A549 treated with RU486 at 1 μM for 4 hours (cell line): ENCODE results near the gene GFPT2. TPM values are rescaled to one million over a fixed set of nuclear protein-coding genes. Genes with fewer than 3 reads are reported as not detected.

Experiments used
- total RNA-seq: library from RNA; stranded (reverse); fragments of 200-300 nt; extraction: Qiagen RNA extraction; gene quantifications from 5 replicates; pipeline ENCODE4 v1.2.3, GENCODE V29; 2022; ENCODE audit warnings: low read depth

Gene GFPT2
- 45.0 to 58.8 TPM (median 54.6 TPM) in 5 replicates for total RNA-seq

DNA sequence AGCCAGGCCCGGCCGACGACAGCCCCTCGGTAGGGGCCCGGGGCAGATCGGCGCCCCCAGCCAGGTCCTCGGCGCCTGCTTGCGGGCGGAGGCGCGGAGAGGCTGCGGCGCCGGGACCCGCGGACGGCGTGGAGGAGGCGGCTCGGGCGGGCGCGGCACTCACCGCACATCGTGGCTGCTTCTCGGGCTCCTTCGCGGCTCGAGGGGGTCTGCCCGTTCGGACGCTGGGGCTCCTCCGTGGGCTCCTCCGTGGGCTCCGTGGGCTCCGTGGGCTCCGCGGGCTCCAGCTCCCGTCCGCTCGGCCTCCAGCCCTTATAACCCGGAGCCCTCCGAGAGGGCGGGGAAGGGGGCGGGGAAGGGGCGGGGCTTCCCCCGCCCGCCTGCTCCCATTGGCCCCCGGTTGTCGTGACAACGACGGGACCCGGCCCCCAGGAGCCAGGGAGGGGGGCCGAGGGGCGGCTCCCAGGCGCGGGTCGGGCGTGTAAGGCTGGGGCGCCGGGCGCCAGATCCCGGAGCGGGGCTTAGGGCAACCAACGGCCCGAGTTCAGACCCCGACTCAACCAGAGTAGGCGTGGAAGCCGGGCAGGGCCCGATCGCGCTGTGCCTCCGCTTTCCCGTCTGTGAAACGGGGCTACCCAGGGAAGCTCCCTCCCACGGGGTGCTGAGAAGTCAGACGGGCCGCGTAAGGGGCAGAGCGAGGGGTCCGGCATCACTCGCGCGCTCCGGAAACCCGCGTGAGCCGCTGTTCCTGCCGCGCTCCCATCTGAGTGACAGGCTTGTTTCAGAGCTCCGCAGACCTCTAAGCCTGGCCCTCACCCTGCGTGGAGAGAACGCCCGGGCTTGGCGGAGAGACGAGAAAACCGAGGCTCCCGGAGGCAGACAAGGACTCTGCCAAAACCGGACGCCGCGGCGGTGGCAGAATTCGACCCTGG is at the start of gene GFPT2:
TSS of gene GFPT2 (minus strand) at position 289 of the 932 bp plus-strand sequence. CDS start at position 170, 119 bp downstream.

DNA sequence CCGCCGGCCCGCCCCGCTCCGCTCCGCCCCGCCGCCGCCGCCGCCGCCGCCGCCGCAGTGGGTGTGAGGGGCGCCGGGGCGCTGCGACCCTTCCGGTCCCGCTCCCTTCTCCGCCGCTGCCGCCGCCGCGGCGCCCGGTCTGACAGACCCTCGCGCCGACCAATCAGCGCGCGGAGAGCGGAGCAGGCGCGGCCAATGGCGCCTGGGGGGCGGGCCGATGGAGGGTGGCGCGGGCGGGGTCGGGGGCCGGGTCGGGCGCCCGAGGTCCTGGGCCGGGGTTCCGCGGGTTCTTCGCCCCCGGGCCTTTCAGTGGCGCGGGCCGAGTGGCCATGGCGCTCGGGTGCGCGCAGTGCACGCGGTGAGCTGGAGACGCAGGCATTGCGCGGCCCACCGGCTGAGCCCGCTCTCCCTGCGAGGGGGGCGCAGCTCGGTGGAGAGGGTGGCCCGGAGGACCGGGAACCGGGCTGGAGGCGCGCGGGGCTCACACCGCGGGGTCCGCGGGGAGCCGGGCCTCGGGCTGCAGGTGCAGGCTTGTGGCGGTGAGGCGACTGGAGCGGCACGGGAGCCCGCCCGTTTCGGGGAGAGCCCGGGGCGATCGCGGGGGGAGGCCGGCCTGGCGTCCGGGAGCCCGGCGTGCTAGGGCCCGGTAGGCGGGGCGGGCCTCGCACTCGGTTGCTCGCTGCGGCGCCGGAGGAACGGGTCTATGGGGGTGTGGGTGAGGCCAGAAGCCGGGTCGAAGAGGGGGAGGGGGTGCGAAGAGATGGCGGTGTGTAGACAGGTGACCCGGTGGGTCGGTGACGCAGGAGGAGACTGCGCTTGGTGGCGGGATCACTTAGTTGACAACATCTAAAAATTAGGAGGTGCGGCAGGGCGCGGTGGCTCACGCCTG is 60.9 kb downstream of the GFPT2 start, which contains the start of gene MAPK9:
TSS of gene MAPK9 (minus strand) at position 141 of the 889 bp plus-strand sequence. CDS start 11,522 bp downstream, outside the sequence.

Other genes with a start within 250 kb of the GFPT2 start
- gene RASGEF1C, start 144.1 kb downstream of the GFPT2 start, total RNA-seq, result 0.12 to 0.22 TPM (median 0.15 TPM) in 3 of 5 replicates, not detected in the others
- 29.2 to 40.8 TPM (median 37.9 TPM) in 5 replicates for gene MAPK9, start 61.3 kb downstream of the GFPT2 start, total RNA-seq
- 11.4 to 24.2 TPM (median 21.7 TPM) in 5 replicates for gene CNOT6, start 141.0 kb upstream of the GFPT2 start, total RNA-seq
- gene SCGB3A1, start 238.2 kb upstream of the GFPT2 start, total RNA-seq, result not detected in 5 replicates